ENCODE results near the gene SFPQ.

The SFPQ gene

DNA sequence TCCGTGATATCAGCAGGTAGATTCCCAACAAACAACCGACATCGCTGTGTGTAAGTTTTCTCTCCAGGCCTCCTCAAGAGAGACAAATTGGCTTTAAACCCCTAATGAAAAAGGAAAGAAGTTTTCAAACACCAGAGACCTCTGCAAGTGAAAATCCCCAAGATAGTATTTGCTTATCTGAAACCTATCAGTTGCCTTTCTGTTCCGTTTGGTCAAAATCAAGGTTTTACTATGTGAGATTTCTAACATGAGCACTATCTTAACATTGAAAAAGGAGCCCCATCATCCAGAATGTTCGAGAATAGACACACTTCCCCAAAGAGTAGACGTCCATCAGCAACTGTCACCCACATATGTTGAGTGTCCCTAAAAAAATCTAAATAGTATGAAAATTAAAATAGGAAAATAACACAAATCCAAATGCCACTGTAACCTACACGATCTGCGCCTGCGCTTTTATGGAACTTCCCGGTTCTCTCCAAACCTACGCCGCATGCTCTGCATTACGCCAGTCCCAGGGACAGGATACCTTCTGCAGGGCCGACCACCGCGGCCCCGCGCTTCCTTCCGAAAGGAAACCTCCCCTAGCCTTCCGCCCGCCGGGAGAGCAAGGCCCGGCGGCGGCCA lies 1.4 kb downstream of the SFPQ start:
- no peak for DNase-seq
- intact Hi-C loops (cut with DNase I), result loop anchor here (5.0 to 10.0 kb wide), 3 partner anchors 73 to 366 kb away; partner anchors contain the start of genes KIAA0319L, NCDN, ZMYM4 and ZMYM6

DNA sequence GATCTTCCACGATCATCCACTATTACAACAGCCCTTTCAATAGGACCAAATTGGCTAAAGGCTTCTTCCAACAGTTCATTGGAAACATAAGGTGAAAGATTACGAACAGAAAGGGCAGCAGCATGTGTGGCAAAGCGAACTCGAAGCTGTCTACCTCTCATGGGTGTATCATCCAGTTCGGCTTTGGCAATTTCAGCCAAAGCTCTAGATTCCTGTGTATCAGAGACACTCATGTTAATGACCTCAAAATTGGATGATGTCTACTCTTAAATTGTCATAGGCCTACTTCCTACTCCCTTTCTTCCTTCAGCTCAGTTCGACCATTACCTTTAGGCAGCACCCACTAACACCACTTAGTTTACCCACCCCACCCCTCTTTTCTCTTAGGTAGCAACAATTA lies 2.2 kb downstream of the SFPQ start:
- intact Hi-C loops (cut with DNase I), result loop anchor here (5.0 to 10.0 kb wide), 3 partner anchors 74 to 367 kb away; partner anchors contain the start of genes KIAA0319L, NCDN, ZMYM4 and ZMYM6
- DNase-seq, result no peak

DNA sequence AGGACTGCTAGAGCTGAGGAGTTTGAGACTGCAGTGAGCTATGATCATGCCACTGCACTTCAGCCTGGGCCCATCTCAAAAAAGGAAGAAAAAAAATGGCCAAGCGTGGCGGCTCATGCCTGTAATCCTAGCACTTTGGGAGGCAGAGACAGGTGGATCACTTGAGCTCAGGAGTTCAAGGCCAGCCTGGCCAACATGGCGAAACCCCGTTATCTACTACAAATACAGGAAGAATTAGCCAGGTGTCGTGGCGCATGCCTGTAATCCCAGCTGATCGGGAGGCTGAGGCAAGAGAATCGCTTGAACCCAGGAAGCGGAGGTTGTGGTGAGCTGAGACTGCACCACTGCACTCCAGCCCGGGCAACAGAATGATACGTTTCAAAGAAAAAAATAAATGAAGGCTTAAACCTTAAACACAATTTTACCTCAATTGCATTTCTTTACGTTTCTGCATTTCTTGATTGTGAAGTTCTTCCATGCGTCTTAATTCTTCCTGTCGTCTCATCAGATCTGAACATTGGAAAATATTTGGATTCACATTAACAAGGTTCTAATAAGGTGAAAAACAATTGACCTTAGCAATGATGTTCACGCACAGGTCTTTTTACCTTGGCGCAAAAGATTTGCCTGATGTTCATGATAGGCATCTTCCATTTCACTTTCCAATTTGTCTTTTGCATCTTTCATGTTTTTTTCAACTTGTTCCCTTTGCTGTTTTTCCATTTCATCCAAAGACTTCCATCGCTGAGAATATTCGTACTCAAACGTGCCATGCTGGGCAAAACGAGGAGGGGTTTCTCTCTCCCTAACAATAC lies 4.2 kb downstream of the SFPQ start:
- intact Hi-C loops (cut with DNase I), result loop anchor here (10.0 kb wide), 1 partner anchor 324 kb away; no protein-coding TSS in a partner anchor
- no peak for DNase-seq

DNA sequence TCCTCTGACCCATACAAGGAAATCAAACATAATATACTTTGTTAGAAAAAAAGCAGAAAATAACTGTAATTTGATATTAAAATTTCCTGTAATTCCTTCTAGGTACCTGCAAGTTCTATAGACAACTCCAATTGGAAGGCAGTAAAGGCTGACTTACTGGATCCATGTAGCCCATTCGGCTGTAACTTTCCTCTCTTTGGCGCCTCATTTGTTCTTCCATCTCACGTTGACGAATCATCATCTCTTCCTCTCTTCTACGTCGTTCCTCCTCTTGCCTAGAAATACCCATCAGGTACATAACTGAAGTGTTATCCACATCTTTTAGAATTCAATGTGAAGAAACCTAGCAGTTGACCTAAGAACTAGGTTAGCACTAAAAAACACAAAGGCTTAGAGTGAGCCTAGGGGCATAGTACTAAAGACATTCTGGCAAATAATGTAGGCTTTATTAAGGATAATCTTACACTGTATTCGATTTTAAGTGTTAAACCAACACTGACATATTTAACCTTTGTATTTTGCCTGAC lies 5.1 kb downstream of the SFPQ start:
- DNase-seq, result no peak
- intact Hi-C loops (cut with DNase I), result loop anchor here (10.0 kb wide), 1 partner anchor 323 kb away; no protein-coding TSS in a partner anchor

DNA sequence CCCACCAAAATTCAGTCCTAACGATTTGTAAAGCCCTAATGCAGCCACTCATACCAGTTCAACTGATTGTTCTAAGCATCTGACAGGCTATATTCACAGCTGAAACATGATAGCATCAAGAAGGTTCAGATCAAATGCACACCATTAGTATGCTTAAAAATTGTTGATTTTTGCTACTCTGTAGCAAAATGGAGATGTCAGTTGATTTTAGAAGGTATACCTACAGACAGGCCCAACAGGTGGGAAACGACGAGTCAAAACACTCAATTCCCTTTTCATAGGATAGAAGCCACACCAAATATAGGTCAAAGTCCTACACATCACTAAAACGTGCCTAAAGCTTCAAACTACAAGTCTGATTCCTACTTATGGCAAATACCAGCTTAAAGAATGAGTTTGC lies 6.7 kb downstream of the SFPQ start:
- intact Hi-C loops (cut with DNase I), result loop anchor here (10.0 kb wide), 1 partner anchor 321 kb away; no protein-coding TSS in a partner anchor

DNA sequence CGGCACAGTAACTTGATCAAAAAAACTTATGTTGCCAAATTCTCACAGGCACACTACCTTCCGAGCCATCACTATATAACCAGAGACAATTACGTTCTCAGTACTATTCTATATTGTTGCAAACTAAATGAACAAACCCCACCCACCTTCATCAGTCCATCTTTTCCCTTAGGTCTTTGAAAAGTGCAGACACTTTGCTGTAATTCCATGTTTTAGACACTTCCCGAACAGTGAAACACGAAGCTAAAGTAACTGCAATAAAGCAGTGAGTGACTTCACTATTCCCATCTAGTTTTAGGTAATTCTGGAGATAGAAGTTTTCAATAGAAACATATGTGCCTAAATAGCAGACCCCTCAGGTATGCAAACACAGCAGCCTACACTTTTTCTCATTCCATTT lies 7.7 kb downstream of the SFPQ start:
- no peak for DNase-seq
- intact Hi-C loops (cut with DNase I), result loop anchor here (10.0 kb wide), 1 partner anchor 320 kb away; no protein-coding TSS in a partner anchor

More for the DNA sequence above, 6.7 kb downstream of the SFPQ start:
- no peak for DNase-seq

DNA sequence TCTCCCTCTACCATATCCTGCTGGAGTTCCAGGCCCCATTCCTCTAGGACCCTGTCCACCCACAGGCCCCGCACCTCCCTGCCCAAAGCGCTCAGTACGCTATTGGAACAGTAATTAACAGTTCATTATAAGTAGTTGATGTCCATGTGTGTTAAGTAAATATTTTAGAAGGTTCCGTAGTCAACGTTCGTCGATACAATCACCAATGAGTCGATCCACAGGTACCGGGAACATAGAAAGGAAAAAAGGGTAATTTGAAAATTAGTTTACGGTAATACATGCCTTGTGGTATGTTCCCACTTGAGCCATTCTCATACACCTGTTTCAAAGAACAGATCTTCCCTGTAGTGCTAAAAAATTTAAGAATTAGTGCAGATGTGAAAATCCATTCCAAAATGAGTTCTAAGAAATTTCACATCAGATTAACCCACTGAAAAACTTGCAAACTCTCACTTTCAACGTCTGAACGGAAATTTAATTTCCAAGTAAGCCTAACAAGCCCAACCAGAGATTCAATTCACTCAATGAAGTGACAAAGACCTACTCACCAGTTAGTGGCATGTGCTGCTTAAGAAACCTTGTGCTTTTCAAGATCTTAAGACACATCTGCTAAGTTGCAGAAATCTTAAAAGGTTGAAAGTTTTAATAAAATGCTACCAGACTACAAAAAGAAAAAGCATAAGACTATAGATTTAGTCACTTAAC lies 8.3 kb downstream of the SFPQ start:
- intact Hi-C loops (cut with DNase I), result loop anchor here (10.0 kb wide), 1 partner anchor 320 kb away; no protein-coding TSS in a partner anchor
- no peak for DNase-seq

DNA sequence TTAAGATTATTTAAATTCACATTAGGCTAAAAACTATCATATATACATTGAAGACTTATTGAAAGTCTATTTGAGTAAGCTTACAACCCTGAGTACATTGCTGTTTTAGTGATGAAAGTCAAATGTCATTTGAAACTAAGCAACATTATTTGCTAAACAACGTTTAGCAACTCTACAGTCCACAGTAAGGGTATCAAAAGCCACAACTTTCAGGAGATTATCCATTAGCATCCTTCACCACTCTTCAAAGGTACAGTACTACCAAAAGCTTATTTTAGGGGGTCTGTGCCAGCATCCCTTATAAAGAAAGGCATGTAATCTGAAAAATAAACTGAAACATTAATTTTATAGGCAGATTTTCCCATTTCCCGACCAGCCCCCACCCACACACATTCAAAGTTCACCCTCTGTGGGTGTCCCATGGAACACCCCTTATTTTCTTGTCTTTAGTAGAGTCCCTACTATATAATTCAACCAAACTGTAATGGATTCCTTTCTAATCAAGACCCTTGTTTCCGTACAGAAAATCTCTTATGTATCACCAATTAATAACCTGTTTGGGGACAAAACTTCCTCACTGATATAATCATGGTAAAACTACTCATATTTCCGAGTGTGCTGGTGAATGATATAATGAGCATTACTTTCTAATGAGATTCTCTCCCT lies 11.0 kb downstream of the SFPQ start:
- intact Hi-C loops (cut with DNase I), result loop anchor here (10.0 kb wide), 1 partner anchor 317 kb away; no protein-coding TSS in a partner anchor
- no peak for DNase-seq

DNA sequence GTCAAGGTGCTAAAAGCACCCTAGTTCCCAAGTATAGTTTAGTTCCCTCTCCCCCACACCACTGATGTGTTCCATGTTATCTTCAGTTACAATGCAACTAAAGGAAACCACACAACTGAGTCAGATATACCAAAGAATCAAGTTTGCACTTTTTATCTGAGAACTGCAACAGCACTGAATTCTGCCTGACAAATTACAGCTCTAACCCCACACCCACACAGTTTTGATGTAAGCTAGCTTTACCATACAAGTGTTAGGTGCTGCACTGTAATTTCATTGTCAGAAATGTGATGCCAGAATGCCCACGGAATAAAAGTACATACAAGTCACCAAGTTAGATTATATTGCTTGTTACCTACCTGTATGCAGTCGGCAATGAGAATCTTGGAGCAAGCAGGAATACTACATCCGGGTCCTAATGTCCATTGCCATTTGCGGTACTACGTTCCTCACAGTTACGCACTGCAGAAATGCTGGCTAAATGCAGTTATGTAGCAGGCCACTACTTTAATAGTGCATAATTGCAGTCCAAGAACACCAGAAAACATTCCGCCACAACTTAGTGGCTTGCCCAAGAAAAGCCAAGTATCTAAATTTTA lies 12.1 kb downstream of the SFPQ start:
- intact Hi-C loops (cut with DNase I), result loop anchor here (10.0 kb wide), 1 partner anchor 316 kb away; no protein-coding TSS in a partner anchor
- peak in 10 of 42 donors; percentile 18 to 67 (median 30) for DNase-seq

DNA sequence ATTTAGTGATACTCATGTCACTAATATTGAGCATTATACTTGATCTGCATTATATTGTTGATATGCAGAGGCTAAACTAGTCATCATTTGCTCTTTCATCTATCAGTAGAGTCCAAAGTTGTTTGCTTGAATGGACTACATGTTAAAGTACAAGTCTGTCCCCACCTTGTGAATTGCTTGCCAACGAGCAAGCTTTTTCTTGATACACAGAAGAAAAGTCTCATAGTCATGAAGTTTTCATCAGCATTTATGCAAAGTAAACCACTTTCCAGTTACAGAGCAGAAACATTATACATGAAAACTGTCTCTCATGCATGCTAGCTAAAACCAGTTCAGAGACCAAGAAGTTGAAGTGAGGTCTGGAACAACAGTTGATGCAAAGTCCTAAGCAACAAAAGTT lies 13.0 kb downstream of the SFPQ start:
- intact Hi-C loops (cut with DNase I), result loop anchor here (10.0 kb wide), 1 partner anchor 315 kb away; no protein-coding TSS in a partner anchor
- DNase-seq, result no peak

DNA sequence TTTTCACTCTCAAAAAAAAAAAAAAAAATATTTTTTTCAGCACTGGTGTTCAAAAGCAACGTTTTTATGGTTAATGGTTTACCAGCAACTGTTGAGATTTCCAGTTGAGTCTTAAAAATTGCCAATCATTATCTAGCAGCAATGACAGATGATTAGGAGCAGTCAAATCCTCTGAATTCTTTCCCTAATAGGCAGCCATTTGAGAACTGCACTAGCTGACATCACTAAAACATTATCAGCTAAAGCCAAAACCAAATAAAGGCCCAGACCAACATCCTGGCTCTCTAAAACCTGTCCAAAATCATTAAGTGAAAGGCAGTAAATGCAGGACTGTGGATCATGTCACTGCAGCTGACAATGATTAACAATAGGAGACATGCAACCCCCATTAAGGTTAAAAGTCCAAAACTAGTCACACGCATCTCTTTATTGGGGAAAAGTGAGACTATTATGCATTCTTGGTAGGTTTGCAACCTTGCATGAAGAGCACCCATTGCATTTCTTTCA lies 14.0 kb downstream of the SFPQ start:
- no peak for DNase-seq
- intact Hi-C loops (cut with DNase I), result no loop called here

DNA sequence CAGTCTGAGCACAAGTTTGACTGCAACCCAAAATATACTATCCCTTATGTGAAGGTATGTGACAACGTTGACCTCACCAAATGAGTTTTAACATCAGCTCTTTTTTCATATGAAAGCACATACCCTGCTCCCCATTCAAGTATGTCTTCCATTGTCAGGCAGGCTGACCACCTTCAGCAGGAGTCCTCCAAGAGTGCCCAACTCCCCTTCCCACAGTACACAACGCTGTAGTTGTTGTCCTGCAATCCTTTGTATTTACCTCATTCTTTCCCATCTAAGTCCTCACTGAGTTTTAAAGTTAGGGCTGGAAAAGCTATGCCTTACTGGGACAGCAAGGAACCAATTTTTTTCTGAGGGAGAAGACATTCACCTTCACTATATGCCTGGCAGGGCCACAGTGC lies 14.7 kb downstream of the SFPQ start:
- intact Hi-C loops (cut with DNase I), result no loop called here
- no peak for DNase-seq

DNA sequence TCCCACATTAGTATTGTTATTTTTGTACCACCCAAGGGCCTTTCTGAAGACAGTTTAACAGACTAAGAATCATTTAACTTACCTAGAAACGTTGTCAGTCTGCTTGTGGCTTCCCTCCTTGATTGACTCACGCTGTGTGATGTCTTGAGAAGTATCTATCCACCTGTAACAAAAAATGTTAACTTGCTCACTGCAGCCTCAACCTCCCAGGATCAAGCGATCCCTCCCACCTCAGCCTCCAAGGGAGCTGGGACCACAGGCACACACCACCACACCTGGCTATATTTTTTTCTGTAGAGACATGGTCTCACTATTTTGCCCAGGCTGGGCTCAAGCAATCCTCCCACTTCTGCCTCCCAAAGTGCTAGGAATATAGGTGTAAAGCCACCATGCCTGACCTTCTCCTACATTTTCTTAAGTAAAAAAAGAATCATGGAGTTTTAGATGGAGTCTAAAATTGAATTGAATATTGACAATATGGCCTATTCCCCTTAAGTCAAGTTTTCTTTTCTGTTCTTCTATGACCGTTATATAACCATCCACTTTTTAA lies 15.6 kb downstream of the SFPQ start:
- no peak for DNase-seq
- intact Hi-C loops (cut with DNase I), result no loop called here

DNA sequence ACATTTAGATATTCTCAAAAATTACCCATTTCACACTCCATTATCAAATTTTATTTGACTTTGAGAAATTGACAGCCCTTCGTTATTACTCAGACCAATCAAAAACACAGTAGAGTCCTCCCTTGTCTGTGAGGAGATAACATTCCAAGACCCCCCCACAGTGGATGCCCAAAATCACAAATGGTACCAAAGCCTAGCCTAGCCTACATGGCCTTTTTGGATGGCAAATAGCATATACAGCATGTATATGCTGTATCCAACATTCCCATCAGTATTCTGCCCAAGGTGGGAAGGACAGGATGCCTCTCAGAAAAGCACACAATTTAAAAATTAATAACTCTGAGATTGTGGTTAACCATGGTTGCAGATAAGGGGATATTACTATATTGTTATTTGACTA lies 17.3 kb downstream of the SFPQ start:
- intact Hi-C loops (cut with DNase I), result no loop called here
- DNase-seq, result no peak

DNA sequence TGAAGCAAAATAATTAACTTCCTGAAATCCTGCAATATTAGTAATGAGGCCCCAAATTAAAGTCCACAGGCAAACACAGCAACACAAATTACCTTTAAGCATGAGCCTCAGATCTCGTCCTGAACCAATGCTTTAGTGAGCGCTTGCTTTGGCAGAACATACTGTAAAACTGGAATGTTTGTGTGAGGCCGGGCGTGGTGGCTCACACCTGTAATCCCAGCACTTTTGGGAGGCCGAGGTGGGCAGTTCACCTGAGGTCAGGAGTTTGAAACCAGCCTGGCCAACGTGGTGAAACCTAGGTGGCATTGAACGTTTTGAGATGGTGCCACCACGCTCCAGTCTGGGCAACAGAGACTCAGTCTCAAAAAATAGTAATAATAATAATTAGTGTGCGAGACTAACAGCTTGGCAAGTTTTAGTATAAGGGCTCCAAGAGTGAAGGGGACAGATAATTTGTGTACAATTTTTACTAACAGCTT lies 17.8 kb downstream of the SFPQ start:
- DNase-seq, result no peak
- intact Hi-C loops (cut with DNase I), result no loop called here

DNA sequence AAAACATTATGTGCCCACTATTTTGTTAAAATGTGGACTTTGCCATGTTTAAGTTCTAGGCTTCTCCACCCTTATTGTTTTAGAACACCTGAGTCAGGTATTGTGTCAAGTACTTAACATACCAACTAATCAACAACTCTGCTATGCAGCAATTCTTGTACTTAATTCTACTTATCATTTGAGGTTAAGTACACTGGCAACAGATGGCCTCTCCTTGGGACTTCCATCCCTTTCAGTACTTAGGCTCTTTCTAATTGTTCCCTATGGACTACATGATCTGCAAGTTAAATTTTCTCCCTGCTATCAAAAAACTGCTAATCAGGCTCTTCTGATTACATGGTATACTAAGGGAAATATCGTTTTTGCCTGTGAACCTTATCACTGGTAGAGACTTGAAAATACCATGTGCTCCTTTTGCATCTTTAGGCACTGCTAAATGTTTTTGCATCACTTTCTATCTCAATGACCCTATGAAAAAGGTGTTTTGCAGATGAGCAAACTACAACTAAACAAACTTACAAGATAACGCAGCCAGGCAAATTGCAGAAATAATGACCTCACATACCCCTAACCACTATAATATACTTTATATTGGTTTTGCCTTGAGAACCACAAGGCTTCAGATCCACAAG lies 18.9 kb downstream of the SFPQ start:
- intact Hi-C loops (cut with DNase I), result no loop called here
- no peak for DNase-seq

DNA sequence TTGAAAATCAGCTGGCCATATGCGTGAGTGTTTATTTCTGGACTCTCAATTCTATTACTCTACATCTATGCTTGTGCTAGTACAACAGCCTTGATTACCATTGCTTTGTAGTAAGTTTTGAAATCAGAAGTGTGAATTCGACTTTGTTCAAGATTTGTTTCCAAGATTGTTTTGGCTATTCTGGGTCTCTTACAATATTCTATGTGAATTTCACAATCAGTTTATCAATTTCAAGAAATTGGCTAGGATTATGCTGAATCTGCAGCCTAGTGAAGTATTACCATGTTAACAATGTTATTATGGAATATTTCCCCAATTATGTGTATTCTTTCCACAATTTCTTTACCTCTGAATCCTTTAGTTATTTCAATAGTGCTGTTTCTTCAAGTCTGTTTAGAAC lies 19.5 kb downstream of the SFPQ start:
- intact Hi-C loops (cut with DNase I), result no loop called here
- DNase-seq, result no peak

All from head of caudate nucleus (tissue), 42 donors.